SU-DHL-6 (cell line): ENCODE results near the gene ERLEC1.

ENCODE experiments used
- EZH2phosphoT487 ChIP-seq: fragments of 200-600 bp; sonication (generic), shearing (Covaris generic); conservative IDR thresholded peaks from 2 replicates; pipeline ENCODE4 v1.6.1; 2018; ENCODE audit warnings: mild to moderate bottlenecking, antibody characterized with exemption, low read length, moderate library complexity, mixed read lengths
- TF ChIP-seq, protein P1 (sequence below): fragments of 200-600 bp; sonication (generic); IDR thresholded peaks from one replicate; pipeline ENCODE4 v1.5.1; 2017; ENCODE audit warnings: antibody characterized with exemption, mild to moderate bottlenecking, low read length, moderate library complexity; ENCODE audit not compliant: insufficient read depth, poor library complexity, severe bottlenecking

DNA sequence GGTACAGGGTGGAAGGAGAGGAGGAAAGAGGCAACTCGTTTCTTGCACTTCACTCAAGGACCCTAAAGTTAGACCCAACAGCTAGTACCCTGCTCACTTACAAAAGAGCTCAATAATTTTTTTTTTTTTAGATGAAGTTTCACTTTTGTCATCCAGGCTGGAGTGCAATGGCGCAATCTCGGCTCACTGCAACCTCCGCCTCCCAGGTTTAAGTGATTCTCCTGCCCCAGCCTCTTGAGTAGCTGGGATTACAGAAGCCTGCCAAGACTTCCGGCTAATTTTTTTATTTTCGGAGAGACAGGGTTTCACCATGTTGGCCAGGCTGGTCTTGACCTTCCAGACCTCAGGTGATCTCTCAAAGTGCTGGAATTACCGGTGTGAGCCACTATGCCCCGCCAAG is 4.2 kb upstream of the ERLEC1 start:
- TF ChIP-seq, protein P1, sequence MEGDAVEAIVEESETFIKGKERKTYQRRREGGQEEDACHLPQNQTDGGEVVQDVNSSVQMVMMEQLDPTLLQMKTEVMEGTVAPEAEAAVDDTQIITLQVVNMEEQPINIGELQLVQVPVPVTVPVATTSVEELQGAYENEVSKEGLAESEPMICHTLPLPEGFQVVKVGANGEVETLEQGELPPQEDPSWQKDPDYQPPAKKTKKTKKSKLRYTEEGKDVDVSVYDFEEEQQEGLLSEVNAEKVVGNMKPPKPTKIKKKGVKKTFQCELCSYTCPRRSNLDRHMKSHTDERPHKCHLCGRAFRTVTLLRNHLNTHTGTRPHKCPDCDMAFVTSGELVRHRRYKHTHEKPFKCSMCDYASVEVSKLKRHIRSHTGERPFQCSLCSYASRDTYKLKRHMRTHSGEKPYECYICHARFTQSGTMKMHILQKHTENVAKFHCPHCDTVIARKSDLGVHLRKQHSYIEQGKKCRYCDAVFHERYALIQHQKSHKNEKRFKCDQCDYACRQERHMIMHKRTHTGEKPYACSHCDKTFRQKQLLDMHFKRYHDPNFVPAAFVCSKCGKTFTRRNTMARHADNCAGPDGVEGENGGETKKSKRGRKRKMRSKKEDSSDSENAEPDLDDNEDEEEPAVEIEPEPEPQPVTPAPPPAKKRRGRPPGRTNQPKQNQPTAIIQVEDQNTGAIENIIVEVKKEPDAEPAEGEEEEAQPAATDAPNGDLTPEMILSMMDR, result no peak
- TF ChIP-seq EZH2phosphoT487, result no peak
